Spleen (tissue), 11 donors: Measurements from ENCODE around the gene ANKRD35. TPM values are rescaled to one million over a fixed set of nuclear protein-coding genes. Genes with fewer than 3 reads are reported as not detected.

Source experiments
- DNase-seq: peaks from one replicate; pipeline ENCODE4 v3.0.0-alpha.2; 2020
- H3K27ac ChIP-seq, 8 donors: fragments of 200-600 bp; sonication (generic) in 7 of 8; 1 replicate in 4 of 8; 2 replicates in 4 of 8; pipeline versions ENCODE4 v1.5.0 to v1.8.0; 2016 to 2021; ENCODE audit warnings: inconsistent platforms in 4 of 8, mild to moderate bottlenecking in 4 of 8, moderate library complexity in 1 of 8
- H3K27me3 ChIP-seq, 7 donors: fragments of 200-600 bp; sonication (generic) in 6 of 7; replicated peaks in 1 of 7; 1 replicate in 4 of 7; 2 replicates in 3 of 7; pipeline versions ENCODE4 v1.5.0 to v1.8.0; 2016 to 2021; ENCODE audit warnings: inconsistent platforms in 3 of 7, mild to moderate bottlenecking in 1 of 7
- H3K36me3 ChIP-seq, 6 donors: fragments of 200-600 bp; sonication (generic) in 5 of 6; 1 replicate in 4 of 6; 2 replicates in 2 of 6; pipeline versions ENCODE4 v1.5.0 to v1.8.0; 2016 to 2021; ENCODE audit warnings: inconsistent platforms in 2 of 6
- H3K4me1 ChIP-seq, 6 donors: fragments of 200-600 bp; sonication (generic) in 5 of 6; 1 replicate in 3 of 6; 2 replicates in 3 of 6; pipeline versions ENCODE4 v1.5.0 to v1.8.0; 2016 to 2021; ENCODE audit warnings: inconsistent platforms in 3 of 6
- H3K4me3 ChIP-seq, 8 donors: fragments of 200-600 bp; sonication (generic) in 7 of 8; 1 replicate in 4 of 8; 2 replicates in 4 of 8; pipeline versions ENCODE4 v1.5.0 to v1.8.0; 2016 to 2021; ENCODE audit warnings: inconsistent platforms in 4 of 8, mild to moderate bottlenecking in 4 of 8, moderate library complexity in 2 of 8
- H3K9me3 ChIP-seq, 8 donors: fragments of 200-600 bp; sonication (generic) in 7 of 8; 1 replicate in 4 of 8; 2 replicates in 4 of 8; pipeline versions ENCODE4 v1.5.0 to v1.8.0; 2016 to 2021; ENCODE audit warnings: inconsistent platforms in 4 of 8
- POLR2A ChIP-seq, 3 donors: fragments of 450-650 bp; IDR thresholded peaks; one replicate each; pipeline ENCODE4 v1.5.1; 2017; ENCODE audit warnings: antibody characterized with exemption in 3 of 3, mild to moderate bottlenecking in 1 of 3
- POLR2AphosphoS5 ChIP-seq, 3 donors: sonication (generic); formaldehyde crosslinking; IDR thresholded peaks; one replicate each; pipeline ENCODE4 v1.5.1; 2017; ENCODE audit warnings: antibody characterized with exemption in 3 of 3
- WGBS, 5 donors: extraction: QIAGEN DNeasy Blood & Tissue Kit in 3 of 5; methylation state at CpG; one replicate each; pipeline versions ENCODE4 v1.1.5 to v1.1.7; 2013 to 2018; 5-methylcytosine and 5-hydroxymethylcytosine counted together
- intact Hi-C: fragments of 100-400 bp; cut with DNase I; formaldehyde crosslinking; loops from one replicate; pipeline ENCODE4 v1.15.0; 2023; ENCODE audit warnings: low total_unique reads
- polyA plus RNA-seq, 3 donors: library from polyadenylated mRNA; stranded (reverse); fragments of 200-250 nt; gene quantifications; one replicate each; pipeline ENCODE4 v1.2.1, GENCODE V29; 2013
- total RNA-seq, 7 donors: library from RNA; depleted of rRNA in 3 of 7; stranded (reverse); fragments of >200 nt in 3 of 7; fragmentation: NEBNext Ultra II Directional in 4 of 7; extraction: Animal tissue kit (Norgen Biotek cat#: 25700) in 4 of 7; gene quantifications; one replicate each; pipeline versions ENCODE4 v1.1.0 to v1.2.1, GENCODE V29; 2016 to 2021
- TF ChIP-seq, protein P1 (sequence below), 11 experiments: fragments of 200-600 bp in 7 of 11; fragments of 450-650 bp in 4 of 11; sonication (generic) in 4 of 11; IDR thresholded peaks in 8 of 11; conservative IDR thresholded peaks in 3 of 11; 1 replicate in 7 of 11; 2 replicates in 4 of 11; pipeline versions ENCODE4 v1.4.0 to v1.8.0; 2016 to 2021; ENCODE audit warnings: antibody characterized with exemption in 11 of 11, inconsistent platforms in 4 of 11, mild to moderate bottlenecking in 1 of 11
- donor health status: healthy with polysubstance abuse.
- donor health status: DM: no; HTN: no; CAD: no; lungs with moderate emphysema.
- donor health status: DM: no; HTN: no; CAD: no.
- donor health status: Bipolar disorder and iron deficiency.
- donor health status: healthy.
- donor health status: DM: no; HTN: no; CAD: no.
- donor health status: DM: yes; HTN: yes; CAD: no.

The ANKRD35 gene
- total and polyA plus RNA-seq, 10 donors: 0.26 to 1.3 (median 0.49) TPM

DNA sequence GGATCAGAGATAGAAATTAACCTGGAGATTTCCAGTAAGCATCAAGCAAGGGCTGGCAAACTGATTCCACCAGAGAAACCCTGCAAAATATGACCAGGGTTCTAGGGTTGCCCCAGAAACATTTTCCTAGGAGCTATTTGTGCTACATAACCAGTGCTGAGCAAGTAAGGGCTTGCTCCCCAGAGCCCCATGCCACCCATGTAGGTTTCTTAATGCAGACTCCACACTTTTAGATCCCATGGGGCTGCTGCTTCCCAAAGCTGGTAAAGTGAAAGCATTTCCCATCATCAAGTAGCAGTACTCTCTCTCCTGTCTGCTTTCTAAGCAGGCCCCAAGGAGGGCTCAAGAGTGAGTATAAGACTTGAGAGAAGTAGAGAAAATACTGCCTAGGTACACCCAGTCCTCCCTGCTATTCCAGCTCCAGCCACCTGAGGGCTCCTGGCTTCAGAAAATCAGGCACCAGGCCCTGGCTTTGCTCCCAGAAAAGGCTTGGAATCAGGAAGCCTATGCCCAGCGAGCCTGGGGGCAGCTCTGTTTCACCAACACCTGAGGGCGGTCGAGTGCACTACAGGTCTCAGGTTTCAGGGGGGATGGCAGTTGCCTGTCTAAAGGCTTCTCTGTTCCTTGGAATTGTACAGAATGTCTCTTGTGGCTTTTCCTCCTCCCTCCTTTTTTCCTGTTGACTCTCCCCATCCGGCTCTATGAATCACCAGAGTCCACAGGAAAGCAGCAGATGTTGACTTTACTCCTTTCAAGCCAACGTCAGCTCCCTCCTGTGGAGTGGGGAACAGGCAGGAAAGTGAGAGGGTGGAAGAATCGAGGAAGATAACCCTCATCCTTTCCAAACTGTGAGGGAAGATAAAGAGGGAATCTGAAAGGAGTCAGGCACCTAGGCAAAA is 6.2 kb upstream of the ANKRD35 start:
- no peaks in the 10 kb centered on the region for H3K9me3 ChIP-seq
- no peaks in the 10 kb centered on the region for H3K36me3 ChIP-seq
- no peak overlapping the region for H3K4me3 ChIP-seq
- TF ChIP-seq, protein P1, sequence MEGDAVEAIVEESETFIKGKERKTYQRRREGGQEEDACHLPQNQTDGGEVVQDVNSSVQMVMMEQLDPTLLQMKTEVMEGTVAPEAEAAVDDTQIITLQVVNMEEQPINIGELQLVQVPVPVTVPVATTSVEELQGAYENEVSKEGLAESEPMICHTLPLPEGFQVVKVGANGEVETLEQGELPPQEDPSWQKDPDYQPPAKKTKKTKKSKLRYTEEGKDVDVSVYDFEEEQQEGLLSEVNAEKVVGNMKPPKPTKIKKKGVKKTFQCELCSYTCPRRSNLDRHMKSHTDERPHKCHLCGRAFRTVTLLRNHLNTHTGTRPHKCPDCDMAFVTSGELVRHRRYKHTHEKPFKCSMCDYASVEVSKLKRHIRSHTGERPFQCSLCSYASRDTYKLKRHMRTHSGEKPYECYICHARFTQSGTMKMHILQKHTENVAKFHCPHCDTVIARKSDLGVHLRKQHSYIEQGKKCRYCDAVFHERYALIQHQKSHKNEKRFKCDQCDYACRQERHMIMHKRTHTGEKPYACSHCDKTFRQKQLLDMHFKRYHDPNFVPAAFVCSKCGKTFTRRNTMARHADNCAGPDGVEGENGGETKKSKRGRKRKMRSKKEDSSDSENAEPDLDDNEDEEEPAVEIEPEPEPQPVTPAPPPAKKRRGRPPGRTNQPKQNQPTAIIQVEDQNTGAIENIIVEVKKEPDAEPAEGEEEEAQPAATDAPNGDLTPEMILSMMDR (IDR thresholded peaks at IDR 0.05 in 8 of 11, conservative IDR thresholded peaks at IDR 0.05 in 3 of 11): peak; percentile 76 to 91 (median 85)
- TF ChIP-seq POLR2AphosphoS5 (IDR thresholded peaks at IDR 0.05) (peak in 2 of 3 donors; percentile 52 to 63), POLR2A (IDR thresholded peaks at IDR 0.05) (no peak)
- H3K27ac ChIP-seq: peak overlapping the region; percentile 44 to 80 (median 72)
- WGBS, 5 donors: 9 to 21% (median 15%) methylated on average over 6 of the region's 6 CpGs
- peak; percentile 87 for DNase-seq
- H3K4me1 ChIP-seq: peaks cover 0 to 27% (median 15%) of the 10 kb centered on the region in 6 donors
- H3K27me3 ChIP-seq: no peaks in the 10 kb centered on the region
- intact Hi-C loops: loop anchor here (5.0 kb wide), 1 partner anchor 120 kb away; no protein-coding TSS in a partner anchor

DNA sequence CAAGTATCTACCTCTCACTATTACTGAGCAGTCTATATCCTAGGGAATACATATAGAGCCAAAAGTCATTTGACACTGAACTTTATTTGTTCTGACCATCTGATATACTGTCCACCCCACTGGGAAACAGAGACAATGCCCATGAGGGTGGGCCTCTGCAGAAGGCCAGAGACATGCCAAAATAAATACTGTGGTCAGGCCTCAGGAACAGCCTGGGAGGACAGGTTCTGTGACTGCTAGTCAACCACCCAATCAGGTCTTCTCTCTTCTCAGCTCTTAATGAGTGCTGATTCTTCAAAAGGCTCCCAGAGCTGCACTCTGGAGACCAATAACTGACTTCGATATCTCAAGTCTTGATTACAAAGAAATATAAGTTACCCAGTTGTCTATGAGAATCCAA is 5.5 kb upstream of the ANKRD35 start:
- H3K27me3 ChIP-seq: no peaks in the 10 kb centered on the region
- no peaks in the 10 kb centered on the region for H3K9me3 ChIP-seq
- H3K27ac ChIP-seq: peak overlapping the region in 7 of 8 donors; percentile 55 to 80 (median 74)
- no peak overlapping the region for H3K4me3 ChIP-seq
- 63 to 92% (median 80%) methylated on average over 1 of the region's 1 CpG for WGBS, 5 donors
- DNase-seq: no peak
- TF ChIP-seq POLR2AphosphoS5 (IDR thresholded peaks at IDR 0.05) (no peak), POLR2A (IDR thresholded peaks at IDR 0.05) (no peak)
- TF ChIP-seq, protein P1 (IDR thresholded peaks at IDR 0.05 in 8 of 11, conservative IDR thresholded peaks at IDR 0.05 in 3 of 11): no peak
- intact Hi-C loops: loop anchor here (5.0 kb wide), 1 partner anchor 121 kb away; no protein-coding TSS in a partner anchor
- H3K4me1 ChIP-seq: peaks cover 0 to 34% (median 20%) of the 10 kb centered on the region in 6 donors
- no peaks in the 10 kb centered on the region for H3K36me3 ChIP-seq

DNA sequence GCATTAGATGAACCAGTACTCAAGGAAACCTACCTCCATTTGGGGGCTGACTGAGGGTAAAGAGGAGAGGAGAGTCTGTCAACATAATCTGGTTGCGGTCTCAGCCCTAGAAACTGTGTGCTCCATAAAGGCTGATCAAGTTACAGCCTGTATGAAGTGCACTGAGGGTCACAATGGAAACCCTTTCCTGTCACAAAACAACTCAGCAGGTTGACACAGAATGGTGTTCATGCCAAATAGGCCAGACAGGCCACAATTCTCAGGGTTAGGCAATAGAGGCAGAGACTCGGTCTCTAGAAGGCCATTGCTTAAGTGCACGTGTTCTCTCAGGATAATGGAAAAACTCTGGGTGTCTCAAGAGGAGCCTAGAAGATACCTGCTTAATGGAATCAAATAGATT is 4.1 kb upstream of the ANKRD35 start:
- H3K36me3 ChIP-seq: no peaks in the 10 kb centered on the region
- DNase-seq: no peak
- no peaks in the 10 kb centered on the region for H3K9me3 ChIP-seq
- intact Hi-C loops: loop anchor here (5.0 kb wide), 1 partner anchor 123 kb away; no protein-coding TSS in a partner anchor
- H3K27me3 ChIP-seq: peaks cover 0 to 8% (median 0%) of the 10 kb centered on the region in 7 donors
- TF ChIP-seq POLR2A (IDR thresholded peaks at IDR 0.05): no peak
- TF ChIP-seq, protein P1 (IDR thresholded peaks at IDR 0.05 in 8 of 11, conservative IDR thresholded peaks at IDR 0.05 in 3 of 11): no peak
- no peak for TF ChIP-seq POLR2AphosphoS5 (IDR thresholded peaks at IDR 0.05)
- H3K4me3 ChIP-seq: no peak overlapping the region
- WGBS, 5 donors: 74 to 96% (median 76%) methylated on average over 3 of the region's 3 CpGs
- peaks cover 6 to 48% (median 30%) of the 10 kb centered on the region in 6 donors for H3K4me1 ChIP-seq
- H3K27ac ChIP-seq: no peak overlapping the region

DNA sequence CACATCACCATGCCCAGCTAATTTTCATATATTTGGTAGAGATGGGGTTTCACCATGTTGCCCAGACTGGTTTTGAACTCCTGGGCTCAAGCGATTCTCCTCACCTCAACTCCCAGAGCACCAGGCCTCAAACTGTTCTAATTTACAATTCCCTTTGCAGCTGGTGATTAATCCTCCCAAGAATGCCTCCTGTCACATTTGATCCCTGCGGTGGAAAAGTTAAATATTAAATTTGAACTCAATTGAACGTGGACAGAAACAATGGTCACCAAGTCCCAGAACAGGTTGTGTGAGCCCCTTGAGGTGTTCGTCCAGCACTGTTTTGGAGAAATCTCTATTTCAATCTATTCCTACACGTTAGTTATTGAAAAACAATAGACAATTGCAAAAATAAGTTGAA is 2.0 kb upstream of the ANKRD35 start:
- DNase-seq: no peak
- Histone ChIP-seq H3K9me3 (no peaks in the 10 kb centered on the region), H3K27me3 (peaks cover 0 to 24% (median 0%) of the 10 kb centered on the region in 7 donors), H3K36me3 (no peaks in the 10 kb centered on the region), H3K27ac (no peak overlapping the region), H3K4me1 (peaks cover 6 to 45% (median 28%) of the 10 kb centered on the region in 6 donors), H3K4me3 (no peak overlapping the region)
- 88 to 96% (median 89%) methylated on average over 5 of the region's 5 CpGs for WGBS, 5 donors
- TF ChIP-seq POLR2A (IDR thresholded peaks at IDR 0.05) (no peak), POLR2AphosphoS5 (IDR thresholded peaks at IDR 0.05) (no peak)
- TF ChIP-seq, protein P1 (IDR thresholded peaks at IDR 0.05 in 8 of 11, conservative IDR thresholded peaks at IDR 0.05 in 3 of 11): no peak
- intact Hi-C loops: no loop called here
